Bronchus fibroblast of lung (primary cell): ENCODE results near the gene CCER1. TPM values are rescaled to one million over a fixed set of nuclear protein-coding genes. Genes with fewer than 3 reads are reported as not detected.

ENCODE experiments used
- total RNA-seq: library from RNA; depleted of rRNA; stranded (reverse); fragments of >200 nt; gene quantifications from 2 replicates; pipeline ENCODE4 v1.2.3, GENCODE V29; 2015

CCER1 gene
- not detected in 2 replicates for total RNA-seq

GRCh38 chr12:90954921-90955320 lies at the start of gene CCER1:
Gene CCER1, minus strand, starts transcription at chr12:90955176. Its CDS starts 434 bp downstream, at chr12:90954742.

Other genes starting within 250 kb of the CCER1 start
- 0.67 TPM in 1 of 2 replicates, not detected in the other for gene EPYC, start 49.8 kb upstream of the CCER1 start, total RNA-seq
- gene KERA, start 102.8 kb upstream of the CCER1 start, total RNA-seq = not detected in 2 replicates
- 100 and 103 TPM in 2 replicates for gene LUM, start 156.3 kb upstream of the CCER1 start, total RNA-seq
- 473 and 502 TPM in 2 replicates for gene DCN, start 227.6 kb upstream of the CCER1 start, total RNA-seq